Fibroblast of skin of scalp (primary cell): Measurements from ENCODE around the gene TADA2B. TPM values are rescaled to one million over a fixed set of nuclear protein-coding genes. Genes with fewer than 3 reads are reported as not detected.

Source experiments
- DNase-seq: peaks from one replicate; pipeline ENCODE4 v3.0.0-alpha.2; 2013
- polyA plus RNA-seq, 2 experiments: library from polyadenylated mRNA; unstranded; fragments of 120-200 nt; gene quantifications; one replicate each; pipeline ENCODE4 v1.2.1, GENCODE V29; 2013; ENCODE audit not compliant: insufficient read length in 2 of 2

The TADA2B gene
- polyA plus RNA-seq (2013, experiment 1 of 2; ENCODE audit: insufficient read length) = 14.1 TPM
- polyA plus RNA-seq (2013, experiment 2 of 2; ENCODE audit: insufficient read length) = 14.2 TPM

GRCh38 chr4:7043284-7044136, at the start of gene TADA2B:
TSS of gene TADA2B (plus strand) at chr4:7043372. CDS start at chr4:7043580, 208 bp downstream.
- no peak for DNase-seq

GRCh38 chr4:6996481-6996880, 46.7 kb upstream of the TADA2B start:
- DNase-seq = no peak

- DNase-seq = no peak
Measured at GRCh38 chr4:6999172-7000086, 43.7 kb upstream of the TADA2B start.

- no peak for DNase-seq
Measured at GRCh38 chr4:7000421-7001176, 42.6 kb upstream of the TADA2B start.

GRCh38 chr4:7001271-7001670, 41.9 kb upstream of the TADA2B start:
- DNase-seq = no peak

- no peak for DNase-seq
Measured at GRCh38 chr4:7002336-7002735, 40.8 kb upstream of the TADA2B start.

- DNase-seq = no peak
Measured at GRCh38 chr4:7003176-7003878, 39.8 kb upstream of the TADA2B start.

- no peak for DNase-seq
Measured at GRCh38 chr4:7003879-7004240, 39.3 kb upstream of the TADA2B start.

GRCh38 chr4:7004331-7004730, 38.8 kb upstream of the TADA2B start:
- DNase-seq = peak; percentile 65

GRCh38 chr4:7005571-7005970, 37.6 kb upstream of the TADA2B start:
- no peak for DNase-seq

- DNase-seq = no peak
Measured at GRCh38 chr4:7006411-7006810, 36.8 kb upstream of the TADA2B start.

- DNase-seq = no peak
Measured at GRCh38 chr4:7007142-7007907, 35.8 kb upstream of the TADA2B start.

GRCh38 chr4:7007944-7008343, 35.2 kb upstream of the TADA2B start:
- no peak for DNase-seq

GRCh38 chr4:7009564-7009963, 33.6 kb upstream of the TADA2B start:
- DNase-seq = no peak

GRCh38 chr4:7013175-7013574, 30.0 kb upstream of the TADA2B start:
- DNase-seq = no peak

- DNase-seq = no peak
Measured at GRCh38 chr4:7014815-7015214, 28.4 kb upstream of the TADA2B start.

- DNase-seq = no peak
Measured at GRCh38 chr4:7015383-7016035, 27.7 kb upstream of the TADA2B start.

GRCh38 chr4:7016086-7016485, 27.1 kb upstream of the TADA2B start:
- no peak for DNase-seq

- DNase-seq = no peak
Measured at GRCh38 chr4:7016512-7016911, 26.7 kb upstream of the TADA2B start.

GRCh38 chr4:7017446-7018048, 25.6 kb upstream of the TADA2B start:
- no peak for DNase-seq
